ENCODE measurements around the gene PDZD8.

DNA sequence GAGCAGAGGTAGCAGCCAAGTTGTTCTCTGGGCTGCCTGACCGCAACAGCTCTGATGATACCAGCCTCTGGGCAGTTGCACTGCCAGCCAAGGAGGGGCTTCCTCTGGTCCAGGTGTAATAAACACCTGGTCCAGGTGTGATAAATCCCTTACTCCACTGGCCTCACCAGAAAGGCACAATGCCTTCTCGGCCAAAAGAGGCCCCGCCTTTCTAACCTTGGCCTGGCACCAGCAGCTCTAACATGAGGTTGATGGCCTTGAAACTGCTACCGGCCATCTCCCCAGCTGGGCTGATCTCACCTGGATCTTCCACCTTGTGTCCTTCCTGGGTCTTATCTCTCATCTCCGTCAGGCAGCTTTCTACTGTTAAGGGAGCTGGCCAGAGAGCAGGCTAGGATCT lies 45.5 kb upstream of the PDZD8 start:
- TF ChIP-seq, protein P1, sequence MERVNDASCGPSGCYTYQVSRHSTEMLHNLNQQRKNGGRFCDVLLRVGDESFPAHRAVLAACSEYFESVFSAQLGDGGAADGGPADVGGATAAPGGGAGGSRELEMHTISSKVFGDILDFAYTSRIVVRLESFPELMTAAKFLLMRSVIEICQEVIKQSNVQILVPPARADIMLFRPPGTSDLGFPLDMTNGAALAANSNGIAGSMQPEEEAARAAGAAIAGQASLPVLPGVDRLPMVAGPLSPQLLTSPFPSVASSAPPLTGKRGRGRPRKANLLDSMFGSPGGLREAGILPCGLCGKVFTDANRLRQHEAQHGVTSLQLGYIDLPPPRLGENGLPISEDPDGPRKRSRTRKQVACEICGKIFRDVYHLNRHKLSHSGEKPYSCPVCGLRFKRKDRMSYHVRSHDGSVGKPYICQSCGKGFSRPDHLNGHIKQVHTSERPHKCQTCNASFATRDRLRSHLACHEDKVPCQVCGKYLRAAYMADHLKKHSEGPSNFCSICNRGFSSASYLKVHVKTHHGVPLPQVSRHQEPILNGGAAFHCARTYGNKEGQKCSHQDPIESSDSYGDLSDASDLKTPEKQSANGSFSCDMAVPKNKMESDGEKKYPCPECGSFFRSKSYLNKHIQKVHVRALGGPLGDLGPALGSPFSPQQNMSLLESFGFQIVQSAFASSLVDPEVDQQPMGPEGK (CRISPR knock-in tag; IDR thresholded peaks at IDR 0.05; ENCODE audit: borderline replicate concordance) = no peak
- TF ChIP-seq TSHZ2 (CRISPR knock-in tag; IDR thresholded peaks at IDR 0.05) (no peak), ZFP3 (CRISPR knock-in tag; IDR thresholded peaks at IDR 0.05) (no peak), ZFP30 (CRISPR knock-in tag; IDR thresholded peaks at IDR 0.05) (no peak), RARB (CRISPR knock-in tag; IDR thresholded peaks at IDR 0.05) (no peak), GLIS3 (CRISPR knock-in tag; IDR thresholded peaks at IDR 0.05) (no peak), TOX (CRISPR knock-in tag; IDR thresholded peaks at IDR 0.05; ENCODE audit: borderline replicate concordance) (no peak), PPARA (CRISPR knock-in tag; IDR thresholded peaks at IDR 0.05; ENCODE audit: borderline replicate concordance) (no peak), ISL1 (CRISPR knock-in tag; IDR thresholded peaks at IDR 0.05) (no peak), OSR1 (CRISPR knock-in tag; IDR thresholded peaks at IDR 0.05) (no peak), ZC3H10 (CRISPR knock-in tag; IDR thresholded peaks at IDR 0.05) (no peak), ARNTL (CRISPR knock-in tag; IDR thresholded peaks at IDR 0.05; ENCODE audit: borderline replicate concordance, low read depth) (no peak)
- TF ChIP-seq, protein P2, sequence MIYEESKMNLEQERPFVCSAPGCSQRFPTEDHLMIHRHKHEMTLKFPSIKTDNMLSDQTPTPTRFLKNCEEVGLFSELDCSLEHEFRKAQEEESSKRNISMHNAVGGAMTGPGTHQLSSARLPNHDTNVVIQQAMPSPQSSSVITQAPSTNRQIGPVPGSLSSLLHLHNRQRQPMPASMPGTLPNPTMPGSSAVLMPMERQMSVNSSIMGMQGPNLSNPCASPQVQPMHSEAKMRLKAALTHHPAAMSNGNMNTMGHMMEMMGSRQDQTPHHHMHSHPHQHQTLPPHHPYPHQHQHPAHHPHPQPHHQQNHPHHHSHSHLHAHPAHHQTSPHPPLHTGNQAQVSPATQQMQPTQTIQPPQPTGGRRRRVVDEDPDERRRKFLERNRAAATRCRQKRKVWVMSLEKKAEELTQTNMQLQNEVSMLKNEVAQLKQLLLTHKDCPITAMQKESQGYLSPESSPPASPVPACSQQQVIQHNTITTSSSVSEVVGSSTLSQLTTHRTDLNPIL (CRISPR knock-in tag; IDR thresholded peaks at IDR 0.05; ENCODE audit: low read depth) = no peak
- TF ChIP-seq, protein P3, sequence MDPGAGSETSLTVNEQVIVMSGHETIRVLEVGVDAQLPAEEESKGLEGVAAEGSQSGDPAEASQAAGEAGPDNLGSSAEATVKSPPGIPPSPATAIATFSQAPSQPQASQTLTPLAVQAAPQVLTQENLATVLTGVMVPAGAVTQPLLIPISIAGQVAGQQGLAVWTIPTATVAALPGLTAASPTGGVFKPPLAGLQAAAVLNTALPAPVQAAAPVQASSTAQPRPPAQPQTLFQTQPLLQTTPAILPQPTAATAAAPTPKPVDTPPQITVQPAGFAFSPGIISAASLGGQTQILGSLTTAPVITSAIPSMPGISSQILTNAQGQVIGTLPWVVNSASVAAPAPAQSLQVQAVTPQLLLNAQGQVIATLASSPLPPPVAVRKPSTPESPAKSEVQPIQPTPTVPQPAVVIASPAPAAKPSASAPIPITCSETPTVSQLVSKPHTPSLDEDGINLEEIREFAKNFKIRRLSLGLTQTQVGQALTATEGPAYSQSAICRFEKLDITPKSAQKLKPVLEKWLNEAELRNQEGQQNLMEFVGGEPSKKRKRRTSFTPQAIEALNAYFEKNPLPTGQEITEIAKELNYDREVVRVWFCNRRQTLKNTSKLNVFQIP (CRISPR knock-in tag; IDR thresholded peaks at IDR 0.05; ENCODE audit: borderline replicate concordance, low read depth) = no peak
